Measurements from ENCODE around the gene BLMH.

DNA sequence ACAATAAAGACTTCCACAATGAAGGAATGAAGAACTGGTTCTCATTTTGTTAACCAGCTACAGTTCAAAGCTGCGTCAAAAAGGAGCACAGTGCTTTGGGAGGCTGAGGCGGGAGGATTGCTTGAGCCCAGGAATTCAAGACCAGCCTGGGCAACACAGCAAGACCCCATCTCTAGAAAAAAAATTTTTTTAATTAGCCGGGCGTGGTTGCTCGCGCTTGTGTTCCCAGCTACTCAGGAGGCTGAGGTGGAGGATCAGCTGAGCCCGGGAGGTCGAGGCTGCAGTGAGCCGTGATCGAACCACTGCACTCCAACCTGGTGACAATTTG is 55.5 kb downstream of the BLMH start:
- TF ChIP-seq RBBP5 (IDR thresholded peaks at IDR 0.05; ENCODE audit: borderline replicate concordance, insufficient read depth, low read length, poor library complexity, severe bottlenecking): no peak
- TF ChIP-seq, protein P1, sequence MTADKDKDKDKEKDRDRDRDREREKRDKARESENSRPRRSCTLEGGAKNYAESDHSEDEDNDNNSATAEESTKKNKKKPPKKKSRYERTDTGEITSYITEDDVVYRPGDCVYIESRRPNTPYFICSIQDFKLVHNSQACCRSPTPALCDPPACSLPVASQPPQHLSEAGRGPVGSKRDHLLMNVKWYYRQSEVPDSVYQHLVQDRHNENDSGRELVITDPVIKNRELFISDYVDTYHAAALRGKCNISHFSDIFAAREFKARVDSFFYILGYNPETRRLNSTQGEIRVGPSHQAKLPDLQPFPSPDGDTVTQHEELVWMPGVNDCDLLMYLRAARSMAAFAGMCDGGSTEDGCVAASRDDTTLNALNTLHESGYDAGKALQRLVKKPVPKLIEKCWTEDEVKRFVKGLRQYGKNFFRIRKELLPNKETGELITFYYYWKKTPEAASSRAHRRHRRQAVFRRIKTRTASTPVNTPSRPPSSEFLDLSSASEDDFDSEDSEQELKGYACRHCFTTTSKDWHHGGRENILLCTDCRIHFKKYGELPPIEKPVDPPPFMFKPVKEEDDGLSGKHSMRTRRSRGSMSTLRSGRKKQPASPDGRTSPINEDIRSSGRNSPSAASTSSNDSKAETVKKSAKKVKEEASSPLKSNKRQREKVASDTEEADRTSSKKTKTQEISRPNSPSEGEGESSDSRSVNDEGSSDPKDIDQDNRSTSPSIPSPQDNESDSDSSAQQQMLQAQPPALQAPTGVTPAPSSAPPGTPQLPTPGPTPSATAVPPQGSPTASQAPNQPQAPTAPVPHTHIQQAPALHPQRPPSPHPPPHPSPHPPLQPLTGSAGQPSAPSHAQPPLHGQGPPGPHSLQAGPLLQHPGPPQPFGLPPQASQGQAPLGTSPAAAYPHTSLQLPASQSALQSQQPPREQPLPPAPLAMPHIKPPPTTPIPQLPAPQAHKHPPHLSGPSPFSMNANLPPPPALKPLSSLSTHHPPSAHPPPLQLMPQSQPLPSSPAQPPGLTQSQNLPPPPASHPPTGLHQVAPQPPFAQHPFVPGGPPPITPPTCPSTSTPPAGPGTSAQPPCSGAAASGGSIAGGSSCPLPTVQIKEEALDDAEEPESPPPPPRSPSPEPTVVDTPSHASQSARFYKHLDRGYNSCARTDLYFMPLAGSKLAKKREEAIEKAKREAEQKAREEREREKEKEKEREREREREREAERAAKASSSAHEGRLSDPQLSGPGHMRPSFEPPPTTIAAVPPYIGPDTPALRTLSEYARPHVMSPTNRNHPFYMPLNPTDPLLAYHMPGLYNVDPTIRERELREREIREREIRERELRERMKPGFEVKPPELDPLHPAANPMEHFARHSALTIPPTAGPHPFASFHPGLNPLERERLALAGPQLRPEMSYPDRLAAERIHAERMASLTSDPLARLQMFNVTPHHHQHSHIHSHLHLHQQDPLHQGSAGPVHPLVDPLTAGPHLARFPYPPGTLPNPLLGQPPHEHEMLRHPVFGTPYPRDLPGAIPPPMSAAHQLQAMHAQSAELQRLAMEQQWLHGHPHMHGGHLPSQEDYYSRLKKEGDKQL (CRISPR knock-in tag; IDR thresholded peaks at IDR 0.05; ENCODE audit: borderline replicate concordance): no peak
- TF ChIP-seq DDX20 (tag; IDR thresholded peaks at IDR 0.05; ENCODE audit: low read depth): no peak
- TF ChIP-seq, protein P2, sequence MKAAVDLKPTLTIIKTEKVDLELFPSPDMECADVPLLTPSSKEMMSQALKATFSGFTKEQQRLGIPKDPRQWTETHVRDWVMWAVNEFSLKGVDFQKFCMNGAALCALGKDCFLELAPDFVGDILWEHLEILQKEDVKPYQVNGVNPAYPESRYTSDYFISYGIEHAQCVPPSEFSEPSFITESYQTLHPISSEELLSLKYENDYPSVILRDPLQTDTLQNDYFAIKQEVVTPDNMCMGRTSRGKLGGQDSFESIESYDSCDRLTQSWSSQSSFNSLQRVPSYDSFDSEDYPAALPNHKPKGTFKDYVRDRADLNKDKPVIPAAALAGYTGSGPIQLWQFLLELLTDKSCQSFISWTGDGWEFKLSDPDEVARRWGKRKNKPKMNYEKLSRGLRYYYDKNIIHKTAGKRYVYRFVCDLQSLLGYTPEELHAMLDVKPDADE (conservative IDR thresholded peaks at IDR 0.05; ENCODE audit: control insufficient read depth, low read depth, low read length): no peak
- no peak for TF ChIP-seq PTRF (tag; IDR thresholded peaks at IDR 0.05)

All from K562 (cell line).